Measurements from ENCODE around the gene EIF4H. TPM values are rescaled to one million over a fixed set of nuclear protein-coding genes. Genes with fewer than 3 reads are reported as not detected.

Gene EIF4H
- total and polyA plus RNA-seq, 2 of the 8 experiments (the other 6 are each of a cell fraction or from before 2014, with no cell fraction given) = 323 to 382 TPM

DNA sequence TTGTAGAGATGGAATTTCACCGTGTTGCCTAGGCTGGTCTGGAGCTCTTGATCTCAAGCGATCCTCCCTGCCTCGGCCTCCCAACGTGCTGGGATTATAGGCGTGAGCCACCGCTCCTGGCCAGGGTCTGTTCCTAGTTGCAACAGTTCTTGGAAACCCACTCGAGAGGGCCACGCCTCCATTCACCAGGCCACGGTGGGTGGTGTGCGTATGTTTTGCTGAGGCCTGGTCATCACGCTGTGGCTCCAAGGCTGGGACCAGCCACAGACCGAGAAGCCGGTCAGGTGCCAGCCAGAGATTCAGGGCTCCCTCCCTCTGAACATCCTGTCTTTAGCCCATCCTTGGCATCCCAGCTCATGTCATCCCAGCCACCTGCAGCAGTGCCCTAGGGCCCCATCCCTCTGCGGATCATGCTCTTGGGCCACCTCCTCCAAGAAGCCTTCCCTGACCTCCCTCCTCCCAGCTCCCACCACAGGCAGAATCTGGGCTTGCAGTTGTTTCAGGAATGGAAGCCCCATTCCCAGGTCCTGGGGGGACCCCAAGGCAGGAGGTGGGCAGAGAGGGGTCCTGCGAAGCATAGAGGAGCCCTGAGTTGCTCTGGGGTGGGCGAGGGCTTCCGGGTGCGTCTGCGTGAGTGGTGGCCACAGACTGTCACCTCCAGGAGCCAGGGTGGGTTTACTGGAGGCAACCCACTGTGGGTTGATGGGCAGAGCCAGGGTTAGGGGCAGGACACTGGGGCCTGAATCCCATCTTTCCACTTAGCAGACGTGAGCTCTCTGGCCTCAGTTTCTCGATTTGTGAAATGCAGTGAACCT is 40.9 kb downstream of the EIF4H start (continued):
- TF ChIP-seq USF2 (IDR thresholded peaks at IDR 0.05; ENCODE audit: low read length) = no peak
- TF ChIP-seq JUND (IDR thresholded peaks at IDR 0.05; ENCODE audit: low read length) = no peak
- no peak for TF ChIP-seq HDAC2 (IDR thresholded peaks at IDR 0.05; ENCODE audit: borderline replicate concordance in 1 of 2, low read depth in 2 of 2, low read length in 2 of 2)
- TF ChIP-seq POU5F1 (IDR thresholded peaks at IDR 0.05; ENCODE audit: low read depth, low read length) = no peak

All from H1 (cell line).